Tibial nerve (tissue), 4 donors: ENCODE data around the gene ARHGAP12. TPM values are rescaled to one million over a fixed set of nuclear protein-coding genes. Genes with fewer than 3 reads are reported as not detected.

Experiments used
- DNase-seq, 2 donors: peaks; one replicate each; pipeline ENCODE4 v3.0.0-alpha.2; 2019; ENCODE audit warnings: low spot score in 2 of 2
- H3K27ac ChIP-seq, 4 donors: fragments of 200-600 bp; sonication (generic) in 3 of 4; one replicate each; pipeline ENCODE4 v1.5.1; 2017 to 2019; ENCODE audit warnings: mild to moderate bottlenecking in 1 of 4
- H3K27me3 ChIP-seq, 2 donors: fragments of 200-600 bp; sonication (generic) in 1 of 2; one replicate each; pipeline versions ENCODE4 v1.5.1 to v1.6.0; 2017 to 2019
- H3K36me3 ChIP-seq, 3 donors: fragments of 200-600 bp; sonication (generic); one replicate each; pipeline ENCODE4 v1.5.1; 2018 to 2019
- H3K4me1 ChIP-seq, 4 donors: fragments of 200-600 bp; sonication (generic) in 3 of 4; one replicate each; pipeline ENCODE4 v1.5.1; 2017 to 2019
- H3K4me3 ChIP-seq, 4 donors: fragments of 200-600 bp; sonication (generic) in 3 of 4; one replicate each; pipeline ENCODE4 v1.5.1; 2017 to 2019; ENCODE audit warnings: mild to moderate bottlenecking in 1 of 4, moderate library complexity in 1 of 4
- H3K9me3 ChIP-seq, 4 donors: fragments of 200-600 bp; sonication (generic) in 3 of 4; one replicate each; pipeline ENCODE4 v1.5.1; 2017 to 2019
- EP300 ChIP-seq, 2 donors: sonication (generic); formaldehyde crosslinking; IDR thresholded peaks; one replicate each; pipeline ENCODE4 v1.6.1; 2017; ENCODE audit warnings: antibody characterized with exemption in 2 of 2, mild to moderate bottlenecking in 1 of 2
- POLR2A ChIP-seq, 2 donors: fragments of 450-650 bp; IDR thresholded peaks; one replicate each; pipeline ENCODE4 v1.6.1; 2017; ENCODE audit warnings: antibody characterized with exemption in 2 of 2, mild to moderate bottlenecking in 2 of 2, moderate library complexity in 2 of 2
- WGBS, 2 donors: methylation state at CpG; one replicate each; pipeline ENCODE4 v1.1.5; 2018; 5-methylcytosine and 5-hydroxymethylcytosine counted together
- total RNA-seq, 4 donors: library from RNA; depleted of rRNA; stranded (reverse); fragments of >200 nt; gene quantifications; one replicate each; pipeline ENCODE4 v1.1.0, GENCODE V29; 2016
- TF ChIP-seq, protein P1 (sequence below), 5 experiments: fragments of 200-600 bp in 3 of 5; fragments of 450-650 bp in 2 of 5; sonication (generic) in 3 of 5; IDR thresholded peaks; one replicate each; pipeline ENCODE4 v1.5.1; 2016 to 2019; ENCODE audit warnings: antibody characterized with exemption in 5 of 5, mild to moderate bottlenecking in 3 of 5, moderate library complexity in 2 of 5

ARHGAP12 gene
- total RNA-seq, 4 donors from 2014 or later = 38.8 to 65.7 (median 47.7) TPM

- H3K27me3 ChIP-seq = no peaks in the 10 kb centered on the region
- H3K4me1 ChIP-seq = peaks cover 0 to 21% (median under 1%) of the 10 kb centered on the region in 4 donors
- peaks cover 0 to 4% (median 0%) of the 10 kb centered on the region in 4 donors for H3K9me3 ChIP-seq
- no peak for DNase-seq
- H3K36me3 ChIP-seq = no peaks in the 10 kb centered on the region
- 73 to 79% methylated on average over 2 of the region's 2 CpGs for whole genome bisulfite sequencing, 2 donors
- TF ChIP-seq, protein P1, sequence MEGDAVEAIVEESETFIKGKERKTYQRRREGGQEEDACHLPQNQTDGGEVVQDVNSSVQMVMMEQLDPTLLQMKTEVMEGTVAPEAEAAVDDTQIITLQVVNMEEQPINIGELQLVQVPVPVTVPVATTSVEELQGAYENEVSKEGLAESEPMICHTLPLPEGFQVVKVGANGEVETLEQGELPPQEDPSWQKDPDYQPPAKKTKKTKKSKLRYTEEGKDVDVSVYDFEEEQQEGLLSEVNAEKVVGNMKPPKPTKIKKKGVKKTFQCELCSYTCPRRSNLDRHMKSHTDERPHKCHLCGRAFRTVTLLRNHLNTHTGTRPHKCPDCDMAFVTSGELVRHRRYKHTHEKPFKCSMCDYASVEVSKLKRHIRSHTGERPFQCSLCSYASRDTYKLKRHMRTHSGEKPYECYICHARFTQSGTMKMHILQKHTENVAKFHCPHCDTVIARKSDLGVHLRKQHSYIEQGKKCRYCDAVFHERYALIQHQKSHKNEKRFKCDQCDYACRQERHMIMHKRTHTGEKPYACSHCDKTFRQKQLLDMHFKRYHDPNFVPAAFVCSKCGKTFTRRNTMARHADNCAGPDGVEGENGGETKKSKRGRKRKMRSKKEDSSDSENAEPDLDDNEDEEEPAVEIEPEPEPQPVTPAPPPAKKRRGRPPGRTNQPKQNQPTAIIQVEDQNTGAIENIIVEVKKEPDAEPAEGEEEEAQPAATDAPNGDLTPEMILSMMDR (IDR thresholded peaks at IDR 0.05) = no peak
- TF ChIP-seq EP300 (IDR thresholded peaks at IDR 0.05) (no peak), POLR2A (IDR thresholded peaks at IDR 0.05) (no peak)
- H3K4me3 ChIP-seq = no peak overlapping the region
- no peak overlapping the region for H3K27ac ChIP-seq
Observed at GRCh38 chr10:31918671-31919409, 9.8 kb downstream of the ARHGAP12 start.

GRCh38 chr10:31914370-31914769 lies 14.3 kb downstream of the ARHGAP12 start:
- DNase-seq = no peak
- WGBS, 2 donors = 97 to 98% methylated on average over 2 of the region's 2 CpGs
- H3K27ac ChIP-seq = no peak overlapping the region
- peaks cover 0 to 7% (median 0%) of the 10 kb centered on the region in 3 donors for H3K36me3 ChIP-seq
- no peak overlapping the region for H3K4me3 ChIP-seq
- H3K4me1 ChIP-seq = peaks cover 0 to 38% (median 11%) of the 10 kb centered on the region in 4 donors
- H3K9me3 ChIP-seq = no peaks in the 10 kb centered on the region
- TF ChIP-seq, protein P1 (IDR thresholded peaks at IDR 0.05) = no peak
- no peak for TF ChIP-seq EP300 (IDR thresholded peaks at IDR 0.05)
- TF ChIP-seq POLR2A (IDR thresholded peaks at IDR 0.05) = no peak
- no peaks in the 10 kb centered on the region for H3K27me3 ChIP-seq

GRCh38 chr10:31912898-31913850 lies 15.5 kb downstream of the ARHGAP12 start:
- Histone ChIP-seq H3K27me3 (no peaks in the 10 kb centered on the region), H3K4me1 (peaks cover 0 to 36% (median 11%) of the 10 kb centered on the region in 4 donors), H3K9me3 (no peaks in the 10 kb centered on the region), H3K36me3 (peaks cover 0 to 10% (median 0%) of the 10 kb centered on the region in 3 donors), H3K4me3 (peak overlapping the region in 1 of 4 donors; percentile 6), H3K27ac (peak overlapping the region in 2 of 4 donors; percentile 31 to 76)
- no peak for DNase-seq
- 21 to 29% methylated on average over 10 of the region's 10 CpGs for WGBS, 2 donors
- TF ChIP-seq POLR2A (IDR thresholded peaks at IDR 0.05) (no peak), EP300 (IDR thresholded peaks at IDR 0.05) (no peak)
- TF ChIP-seq, protein P1 (IDR thresholded peaks at IDR 0.05) = no peak

DNA sequence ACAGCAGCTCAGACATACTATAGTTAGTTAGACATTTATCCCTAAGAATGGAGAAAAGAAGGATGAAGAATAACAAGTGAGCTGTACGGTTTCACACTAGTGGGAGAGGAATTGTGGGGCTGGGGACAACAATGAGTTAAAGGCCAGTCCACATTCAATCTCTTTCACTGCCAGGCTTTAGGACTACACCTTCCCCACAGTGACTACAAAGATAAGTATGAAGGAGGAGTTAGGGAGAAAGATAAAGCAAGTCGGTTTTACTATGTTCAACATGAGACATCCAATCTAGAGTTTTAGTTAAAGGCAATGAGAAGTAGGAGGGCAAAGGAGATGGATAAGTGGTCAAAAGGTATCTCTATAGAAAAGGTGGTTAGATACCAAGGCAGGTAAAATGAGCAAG lies 16.3 kb downstream of the ARHGAP12 start:
- peaks cover 0 to 11% (median 0%) of the 10 kb centered on the region in 3 donors for H3K36me3 ChIP-seq
- DNase-seq = no peak
- WGBS, 2 donors = 40 to 48% methylated on average over 2 of the region's 2 CpGs
- H3K27ac ChIP-seq = peak overlapping the region in 2 of 4 donors; percentile 31 to 76
- H3K4me1 ChIP-seq = peaks cover 0 to 40% (median 11%) of the 10 kb centered on the region in 4 donors
- H3K4me3 ChIP-seq = peak overlapping the region in 2 of 4 donors; percentile 6 to 10
- TF ChIP-seq POLR2A (IDR thresholded peaks at IDR 0.05) = no peak
- TF ChIP-seq, protein P1 (IDR thresholded peaks at IDR 0.05) = no peak
- no peak for TF ChIP-seq EP300 (IDR thresholded peaks at IDR 0.05)
- H3K27me3 ChIP-seq = no peaks in the 10 kb centered on the region
- no peaks in the 10 kb centered on the region for H3K9me3 ChIP-seq
